Stomach (tissue), 9 donors: ENCODE measurements around the gene NCAPD3. TPM values are rescaled to one million over a fixed set of nuclear protein-coding genes. Genes with fewer than 3 reads are reported as not detected.

Experiments used
- DNase-seq, 2 donors: peaks; one replicate each; pipeline versions ENCODE4 v3.0.0 to v3.0.0-alpha.2; 2013 to 2019
- H3K27ac ChIP-seq, 5 donors: fragments of 200-600 bp in 4 of 5; sonication (generic) in 4 of 5; one replicate each; pipeline ENCODE4 v1.5.1; 2013 to 2019; ENCODE audit warnings: mild to moderate bottlenecking in 1 of 5, moderate library complexity in 1 of 5
- H3K27me3 ChIP-seq, 3 donors: fragments of 200-600 bp; sonication (generic); one replicate each; pipeline ENCODE4 v1.5.1; 2017 to 2019; ENCODE audit warnings: mixed run types in 1 of 3
- H3K36me3 ChIP-seq, 4 donors: fragments of 200-600 bp; sonication (generic); 1 replicate in 3 of 4; 2 replicates in 1 of 4; pipeline ENCODE4 v1.5.1; 2016 to 2019
- H3K4me1 ChIP-seq, 4 donors: fragments of 200-600 bp; sonication (generic); one replicate each; pipeline ENCODE4 v1.5.1; 2016 to 2019
- H3K4me3 ChIP-seq, 4 donors: fragments of 200-600 bp; sonication (generic) in 3 of 4; one replicate each; pipeline ENCODE4 v1.5.1; 2016 to 2019; ENCODE audit warnings: mild to moderate bottlenecking in 1 of 4
- H3K9me3 ChIP-seq, 4 donors: fragments of 200-600 bp; sonication (generic); one replicate each; pipeline ENCODE4 v1.5.1; 2016 to 2019
- EP300 ChIP-seq: sonication (generic); formaldehyde crosslinking; IDR thresholded peaks from one replicate; pipeline ENCODE4 v1.6.1; 2017; ENCODE audit warnings: antibody characterized with exemption
- POLR2A ChIP-seq, 4 donors: fragments of 450-650 bp; IDR thresholded peaks; one replicate each; pipeline ENCODE4 v1.6.1; 2016; ENCODE audit warnings: antibody characterized with exemption in 4 of 4, control low read depth in 2 of 4, mild to moderate bottlenecking in 1 of 4, moderate library complexity in 1 of 4
- POLR2AphosphoS5 ChIP-seq, 3 donors: sonication (generic); formaldehyde crosslinking; IDR thresholded peaks; one replicate each; pipeline ENCODE4 v1.6.1; 2016; ENCODE audit warnings: antibody characterized with exemption in 3 of 3
- WGBS, 5 donors: extraction: QIAGEN DNeasy Blood & Tissue Kit in 3 of 5; methylation state at CpG; one replicate each; pipeline versions ENCODE4 v1.1.5 to v1.1.7; 2013 to 2018; 5-methylcytosine and 5-hydroxymethylcytosine counted together
- intact Hi-C: fragments of 100-400 bp; cut with DNase I; formaldehyde crosslinking; loops from one replicate; pipeline ENCODE4 v1.15.1; 2023; ENCODE audit warnings: low total_unique reads
- polyA plus RNA-seq, 3 donors: library from polyadenylated mRNA; stranded (reverse); fragments of 200-250 nt; gene quantifications; one replicate each; pipeline ENCODE4 v1.2.3, GENCODE V29; 2013
- total RNA-seq, 5 donors: library from RNA; depleted of rRNA; stranded (reverse); fragments of >200 nt; gene quantifications; one replicate each; pipeline versions ENCODE4 v1.1.0 to v1.2.3, GENCODE V29; 2014 to 2016
- TF ChIP-seq, protein P1 (sequence below), 7 experiments: fragments of 450-650 bp in 4 of 7; fragments of 200-600 bp in 3 of 7; sonication (generic) in 3 of 7; IDR thresholded peaks; one replicate each; pipeline ENCODE4 v1.5.1; 2016 to 2019; ENCODE audit warnings: antibody characterized with exemption in 7 of 7, control low read depth in 2 of 7, mild to moderate bottlenecking in 1 of 7
- donor health status: healthy with polysubstance abuse.
- donor health status: Bipolar disorder and iron deficiency.
- donor health status: healthy.

NCAPD3 gene
- total and polyA plus RNA-seq, 8 donors = 3.3 to 27.8 (median 10.2) TPM

DNA sequence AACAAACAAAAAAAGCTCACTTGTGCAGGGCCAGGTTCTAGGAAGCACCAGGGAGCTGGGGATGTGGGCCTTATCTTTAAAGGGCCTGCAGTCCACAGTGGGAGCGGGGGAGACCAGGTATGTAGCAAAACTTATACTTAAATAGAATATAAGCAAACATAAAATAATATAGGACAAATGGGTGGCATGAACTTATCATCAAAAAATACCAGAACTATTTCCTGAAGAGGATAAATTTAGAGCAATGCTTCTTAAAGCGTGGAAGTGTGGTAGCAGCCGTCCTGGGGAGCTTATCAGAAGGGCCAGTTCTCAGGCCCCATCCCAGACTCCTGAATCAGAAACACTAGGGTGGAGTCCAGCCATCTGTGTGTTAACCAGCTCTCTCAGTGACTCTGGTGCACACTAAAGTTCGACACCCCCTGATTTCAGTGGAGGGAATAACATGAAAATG, 10.0 kb upstream of the NCAPD3 start:
- Histone ChIP-seq H3K4me3 (no peak overlapping the region), H3K9me3 (no peaks in the 10 kb centered on the region), H3K27me3 (no peaks in the 10 kb centered on the region), H3K36me3 (peaks cover 6 to 45% (median 43%) of the 10 kb centered on the region in 4 donors), H3K4me1 (peaks cover 0 to 46% (median 20%) of the 10 kb centered on the region in 4 donors), H3K27ac (no peak overlapping the region)
- intact Hi-C loops = no loop called here
- DNase-seq = no peak
- 86 to 93% (median 89%) methylated on average over 4 of the region's 4 CpGs for WGBS, 5 donors
- TF ChIP-seq POLR2A (IDR thresholded peaks at IDR 0.05) = no peak
- no peak for TF ChIP-seq EP300
- TF ChIP-seq, protein P1, sequence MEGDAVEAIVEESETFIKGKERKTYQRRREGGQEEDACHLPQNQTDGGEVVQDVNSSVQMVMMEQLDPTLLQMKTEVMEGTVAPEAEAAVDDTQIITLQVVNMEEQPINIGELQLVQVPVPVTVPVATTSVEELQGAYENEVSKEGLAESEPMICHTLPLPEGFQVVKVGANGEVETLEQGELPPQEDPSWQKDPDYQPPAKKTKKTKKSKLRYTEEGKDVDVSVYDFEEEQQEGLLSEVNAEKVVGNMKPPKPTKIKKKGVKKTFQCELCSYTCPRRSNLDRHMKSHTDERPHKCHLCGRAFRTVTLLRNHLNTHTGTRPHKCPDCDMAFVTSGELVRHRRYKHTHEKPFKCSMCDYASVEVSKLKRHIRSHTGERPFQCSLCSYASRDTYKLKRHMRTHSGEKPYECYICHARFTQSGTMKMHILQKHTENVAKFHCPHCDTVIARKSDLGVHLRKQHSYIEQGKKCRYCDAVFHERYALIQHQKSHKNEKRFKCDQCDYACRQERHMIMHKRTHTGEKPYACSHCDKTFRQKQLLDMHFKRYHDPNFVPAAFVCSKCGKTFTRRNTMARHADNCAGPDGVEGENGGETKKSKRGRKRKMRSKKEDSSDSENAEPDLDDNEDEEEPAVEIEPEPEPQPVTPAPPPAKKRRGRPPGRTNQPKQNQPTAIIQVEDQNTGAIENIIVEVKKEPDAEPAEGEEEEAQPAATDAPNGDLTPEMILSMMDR (IDR thresholded peaks at IDR 0.05) = no peak
- TF ChIP-seq POLR2AphosphoS5 (IDR thresholded peaks at IDR 0.05) = no peak

DNA sequence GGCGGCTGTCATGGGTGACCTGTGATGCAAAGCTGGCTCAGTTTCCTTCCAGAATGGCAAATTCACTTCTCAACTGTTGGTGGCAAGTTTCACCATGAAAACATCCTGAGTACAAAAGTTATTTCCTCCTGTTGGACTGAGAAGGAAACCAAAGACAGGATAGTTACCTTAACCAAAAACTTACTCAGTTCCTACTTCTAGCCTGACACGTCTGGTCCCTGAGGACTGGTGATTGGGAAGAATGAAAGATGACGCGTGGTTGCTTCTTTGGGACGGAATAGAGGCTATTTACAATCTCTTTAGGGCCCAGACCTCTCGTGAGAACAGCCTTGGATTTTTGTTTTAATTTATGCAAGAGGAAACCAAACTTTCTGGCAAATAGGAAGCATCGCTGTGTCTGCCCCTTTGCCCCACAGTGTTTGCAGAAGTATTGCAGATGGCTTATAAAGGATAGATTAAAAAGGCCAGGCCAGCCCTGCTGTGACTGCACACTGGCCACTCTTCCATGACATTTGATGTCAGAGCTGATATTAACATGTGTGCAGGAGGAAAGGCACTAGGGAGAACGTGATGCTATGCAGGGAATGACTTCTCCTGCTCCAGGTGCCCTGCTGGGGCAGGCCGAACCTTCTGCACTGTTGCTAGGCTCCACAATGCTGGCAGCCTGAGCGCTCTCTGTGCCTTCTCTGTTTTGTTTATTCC, 8.3 kb upstream of the NCAPD3 start:
- WGBS, 5 donors = 64 to 78% (median 78%) methylated on average over 10 of the region's 10 CpGs
- TF ChIP-seq, protein P1 (IDR thresholded peaks at IDR 0.05) = no peak
- TF ChIP-seq POLR2AphosphoS5 (IDR thresholded peaks at IDR 0.05) = no peak
- TF ChIP-seq POLR2A (IDR thresholded peaks at IDR 0.05) = no peak
- TF ChIP-seq EP300 = no peak
- Histone ChIP-seq H3K36me3 (peaks cover 5 to 30% (median 27%) of the 10 kb centered on the region in 4 donors), H3K27ac (no peak overlapping the region), H3K4me3 (no peak overlapping the region), H3K4me1 (peaks cover 0 to 56% (median 25%) of the 10 kb centered on the region in 4 donors), H3K27me3 (no peaks in the 10 kb centered on the region), H3K9me3 (no peaks in the 10 kb centered on the region)
- DNase-seq = no peak
- intact Hi-C loops = no loop called here

DNA sequence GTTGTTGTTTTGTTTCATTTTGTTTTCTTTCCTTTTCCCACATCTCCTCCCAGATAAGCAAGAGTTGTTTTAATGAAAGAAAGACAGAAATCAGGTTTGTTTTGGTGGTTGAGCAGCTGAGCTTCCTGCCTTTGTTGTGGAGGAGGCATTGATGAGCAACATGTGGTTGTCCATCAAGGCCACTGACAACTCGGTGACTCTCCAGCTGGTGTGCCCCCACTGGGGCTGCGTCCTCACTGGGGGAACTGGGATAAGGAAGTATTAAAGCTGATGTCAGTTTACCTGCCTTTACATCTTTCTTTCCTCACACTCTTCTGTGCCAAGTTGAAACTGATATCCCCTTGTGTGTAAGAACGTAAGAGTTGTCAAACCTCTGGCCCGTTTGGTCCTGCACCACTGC, 6.6 kb upstream of the NCAPD3 start:
- H3K27ac ChIP-seq = no peak overlapping the region
- no peak for DNase-seq
- H3K27me3 ChIP-seq = no peaks in the 10 kb centered on the region
- no peak for TF ChIP-seq EP300
- TF ChIP-seq POLR2AphosphoS5 (IDR thresholded peaks at IDR 0.05) = no peak
- TF ChIP-seq POLR2A (IDR thresholded peaks at IDR 0.05) = no peak
- TF ChIP-seq, protein P1 (IDR thresholded peaks at IDR 0.05) = no peak
- no peak overlapping the region for H3K4me3 ChIP-seq
- peaks cover 0 to 15% (median 11%) of the 10 kb centered on the region in 4 donors for H3K36me3 ChIP-seq
- intact Hi-C loops = no loop called here
- peaks cover 12 to 74% (median 43%) of the 10 kb centered on the region in 4 donors for H3K4me1 ChIP-seq
- no peaks in the 10 kb centered on the region for H3K9me3 ChIP-seq
- whole genome bisulfite sequencing, 5 donors = 67 to 77% (median 74%) methylated on average over 4 of the region's 4 CpGs

DNA sequence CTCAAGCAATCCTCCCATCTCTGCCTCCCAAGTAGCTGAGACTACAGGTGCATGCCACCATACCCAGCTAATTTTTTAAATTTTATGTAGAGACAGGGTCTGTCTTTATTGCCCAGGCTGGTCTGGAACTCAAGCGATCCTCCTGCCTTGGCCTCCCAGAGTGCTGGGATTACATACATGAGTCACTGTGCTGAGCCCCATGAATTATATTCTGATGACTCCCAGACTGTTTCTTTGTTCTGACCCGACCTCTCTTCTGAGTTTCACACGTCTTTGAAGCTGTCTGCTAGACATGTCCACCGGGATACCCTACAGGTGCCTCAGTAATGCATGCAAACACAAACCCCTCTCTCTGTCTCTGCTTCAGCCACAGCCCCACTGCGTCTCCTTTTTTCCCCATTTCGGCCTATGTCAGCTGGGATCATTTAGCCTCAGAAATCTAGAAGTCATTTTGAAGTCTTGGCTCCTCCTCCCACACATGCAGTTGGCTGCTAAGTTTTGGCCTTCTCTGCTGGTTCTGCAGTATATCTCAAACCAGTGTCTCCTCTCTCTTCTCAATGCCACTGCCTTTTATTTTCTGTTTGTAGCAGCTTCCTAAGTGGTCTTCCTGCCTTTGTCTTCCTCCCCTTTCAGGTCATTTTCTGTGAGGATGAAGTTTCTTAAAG, 5.5 kb upstream of the NCAPD3 start:
- intact Hi-C loops = no loop called here
- TF ChIP-seq POLR2AphosphoS5 (IDR thresholded peaks at IDR 0.05) (no peak), POLR2A (IDR thresholded peaks at IDR 0.05) (no peak), EP300 (no peak)
- TF ChIP-seq, protein P1 (IDR thresholded peaks at IDR 0.05) = no peak
- H3K27ac ChIP-seq = no peak overlapping the region
- H3K9me3 ChIP-seq = no peaks in the 10 kb centered on the region
- no peaks in the 10 kb centered on the region for H3K27me3 ChIP-seq
- peaks cover 0 to 6% (median 2%) of the 10 kb centered on the region in 4 donors for H3K36me3 ChIP-seq
- DNase-seq = no peak
- peaks cover 12 to 74% (median 45%) of the 10 kb centered on the region in 4 donors for H3K4me1 ChIP-seq
- WGBS, 5 donors = 83 to 88% (median 84%) methylated on average over 6 of the region's 6 CpGs
- H3K4me3 ChIP-seq = no peak overlapping the region
